ENCODE data around the gene GPR162.
"Not testable (repeated sequence)": the region's sequence is repeated elsewhere in the genome, so short reads cannot be mapped to it uniquely, and the experiment has no call there.

GPR162 gene

GRCh38 chr12:6863033-6863432 lies 41.4 kb downstream of the GPR162 start:
- no peak overlapping the region for H3K4me3 ChIP-seq (replicated peaks; ENCODE audit: low read depth, low read length)
- no peak for DNase-seq (ENCODE audit: low read depth)
- TF ChIP-seq CTCF (IDR thresholded peaks at IDR 0.05; ENCODE audit: low read length, missing control alignments) = no peak

GRCh38 chr12:6863586-6864321 lies 42.1 kb downstream of the GPR162 start:
- DNase-seq (ENCODE audit: low read depth) = no peak
- H3K4me3 ChIP-seq (replicated peaks; ENCODE audit: low read depth, low read length) = no peak overlapping the region
- TF ChIP-seq CTCF (IDR thresholded peaks at IDR 0.05; ENCODE audit: low read length, missing control alignments) = no peak

DNA sequence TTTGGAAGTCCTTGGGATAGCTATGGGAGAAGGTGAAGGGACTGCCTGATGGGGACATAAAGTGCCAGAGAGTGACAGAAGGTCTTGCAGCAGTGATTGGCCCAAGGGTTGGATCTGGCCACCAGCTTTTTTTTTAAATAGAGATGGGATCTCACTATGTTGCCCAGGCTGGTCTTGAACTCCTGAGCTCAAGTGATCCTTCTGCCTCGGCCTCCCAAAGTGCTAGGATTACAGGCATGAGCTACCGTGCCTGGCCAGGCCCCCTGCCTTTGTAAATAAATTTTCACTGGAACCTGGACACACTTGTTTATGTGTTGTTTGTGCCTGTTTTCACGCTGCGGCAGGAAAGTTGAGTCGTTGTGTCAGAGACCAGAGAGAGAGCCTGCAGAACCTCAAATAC lies 43.7 kb downstream of the GPR162 start:
- not testable (repeated sequence) for H3K4me3 ChIP-seq (replicated peaks; ENCODE audit: low read depth, low read length)

DNA sequence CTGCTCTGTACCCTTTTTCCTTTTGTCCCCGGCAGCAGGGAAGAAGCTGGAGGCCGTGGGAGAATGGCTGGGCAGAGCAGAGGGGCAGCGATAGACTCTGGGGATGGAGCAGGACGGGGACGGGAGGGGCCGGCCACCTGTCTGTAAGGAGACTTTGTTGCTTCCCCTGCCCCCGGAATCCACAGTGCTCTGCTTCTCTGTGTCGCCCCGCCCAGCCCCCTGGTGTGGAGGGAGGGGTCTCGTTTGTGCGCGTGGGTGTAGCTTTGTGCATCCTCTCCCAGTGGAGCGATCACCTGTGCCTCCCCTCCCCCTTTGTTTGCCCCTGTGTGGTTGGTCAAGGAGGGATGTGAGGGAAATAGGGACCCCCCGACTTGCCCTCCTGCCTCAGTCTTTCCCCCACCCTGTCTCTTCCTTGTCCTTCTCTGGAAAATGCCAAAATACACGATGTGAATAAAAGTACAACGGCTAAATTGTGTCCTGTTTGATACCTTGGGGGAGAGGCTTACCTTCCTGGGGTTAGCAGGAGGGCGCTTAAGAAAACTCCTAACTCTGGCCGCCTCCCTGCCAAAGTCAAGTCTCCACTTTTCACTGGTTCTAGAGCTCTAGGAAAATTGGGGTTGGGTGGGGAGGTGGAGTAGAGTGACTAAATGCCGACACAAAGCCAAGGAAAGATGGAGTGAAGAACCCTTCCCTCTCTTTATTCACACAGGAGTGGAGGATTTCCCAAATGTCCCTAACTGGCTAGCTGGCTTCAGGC lies 44.7 kb downstream of the GPR162 start:
- no peak for DNase-seq (ENCODE audit: low read depth)
- no peak for TF ChIP-seq CTCF (IDR thresholded peaks at IDR 0.05; ENCODE audit: low read length, missing control alignments)
- H3K4me3 ChIP-seq (replicated peaks; ENCODE audit: low read depth, low read length) = no peak overlapping the region

More for the DNA sequence above, 43.7 kb downstream of the GPR162 start:
- DNase-seq (ENCODE audit: low read depth) = not testable (repeated sequence)

- TF ChIP-seq CTCF (IDR thresholded peaks at IDR 0.05; ENCODE audit: low read length, missing control alignments) = no peak
- peak overlapping the region; percentile 85 for H3K4me3 ChIP-seq (replicated peaks; ENCODE audit: low read depth, low read length)
- no peak for DNase-seq (ENCODE audit: low read depth)
Observed at GRCh38 chr12:6866920-6867412, 45.3 kb downstream of the GPR162 start.

- H3K4me3 ChIP-seq (replicated peaks; ENCODE audit: low read depth, low read length) = peak within 1 kb of the TSS; percentile 85
- DNase-seq (ENCODE audit: low read depth) = peak; percentile 83
- TF ChIP-seq CTCF (IDR thresholded peaks at IDR 0.05; ENCODE audit: low read length, missing control alignments) = no peak
Observed at GRCh38 chr12:6867413-6868210, 46.0 kb downstream of the GPR162 start, which contains the start of gene TPI1. Gene TPI1, plus strand, starts transcription at chr12:6867531. Its CDS starts 36 bp downstream, at chr12:6867567.
